K562 (cell line): ENCODE measurements around the gene SLC12A3. TPM values are rescaled to one million over a fixed set of nuclear protein-coding genes. Genes with fewer than 3 reads are reported as not detected.
A peak's percentile ranks its signal among the peaks of the same experiment; 100 is the strongest.

Source experiments
- ARHGAP35 ChIP-seq: fragments of 450-650 bp; IDR thresholded peaks from 2 replicates; pipeline ENCODE4 v1.6.1; 2018; ENCODE audit not compliant: partially characterized antibody
- DDX20 ChIP-seq: fragments of 450-650 bp; IDR thresholded peaks from 2 replicates; pipeline ENCODE4 v1.6.1; 2016; ENCODE audit warnings: missing genetic modification characterization, low read depth, mild to moderate bottlenecking, missing compliant biosample characterization, moderate library complexity
- FOSL1 ChIP-seq: fragments of 200-800 bp; sonication (Bioruptor generic); conservative IDR thresholded peaks from 2 replicates; pipeline ENCODE4 v1.6.1; 2016; ENCODE audit warnings: missing genetic modification characterization, missing compliant biosample characterization
- HNRNPL ChIP-seq: fragments of 200-400 bp; formaldehyde crosslinking; IDR thresholded peaks from 2 replicates; pipeline ENCODE4 v1.6.1; 2017; ENCODE audit warnings: low read depth, mild to moderate bottlenecking, low read length
- KAT2B ChIP-seq: IDR thresholded peaks from one replicate; pipeline ENCODE4 v1.6.1; 2012; ENCODE audit warnings: low read depth, mild to moderate bottlenecking, control low read depth, inconsistent platforms, low read length, moderate library complexity
- MAFF ChIP-seq: IDR thresholded peaks from 2 replicates; pipeline ENCODE4 v1.6.1; 2012; ENCODE audit warnings: low read length, improper control_type of control experiment
- NBN ChIP-seq: fragments of 450-650 bp; IDR thresholded peaks from 2 replicates; pipeline ENCODE4 v1.6.1; 2016; ENCODE audit warnings: low read depth, mild to moderate bottlenecking
- POLR2H ChIP-seq: IDR thresholded peaks from 2 replicates; pipeline ENCODE4 v1.6.1; 2016; ENCODE audit warnings: missing genetic modification characterization, low read depth, mild to moderate bottlenecking, control low read depth, missing compliant biosample characterization, moderate library complexity
- RFX1 ChIP-seq: fragments of 450-650 bp; IDR thresholded peaks from 2 replicates; pipeline ENCODE4 v1.6.1; 2016; ENCODE audit warnings: mild to moderate bottlenecking, moderate library complexity
- TAF15 ChIP-seq: fragments of 200-400 bp; formaldehyde crosslinking; IDR thresholded peaks from 2 replicates; pipeline ENCODE4 v1.6.1; 2017; ENCODE audit warnings: mild to moderate bottlenecking, low read depth, low read length, moderate library complexity
- THAP7 ChIP-seq: fragments of 250-450 bp; sonication (Bioruptor Pico); IDR thresholded peaks from 2 replicates; pipeline ENCODE4 v1.5.0; 2021
- ZFP91 ChIP-seq: sonication (generic); formaldehyde crosslinking; IDR thresholded peaks from 2 replicates; pipeline ENCODE4 v1.8.0; 2022; ENCODE audit warnings: mild to moderate bottlenecking, missing genetic modification reagents
- ZNF12 ChIP-seq: sonication (generic); formaldehyde crosslinking; IDR thresholded peaks from 2 replicates; pipeline ENCODE4 v1.4.0; 2020; ENCODE audit warnings: mild to moderate bottlenecking, missing genetic modification reagents
- ZNF830 ChIP-seq: fragments of 250-450 bp; sonication (Bioruptor Pico); IDR thresholded peaks from 2 replicates; pipeline ENCODE4 v1.5.0; 2021; ENCODE audit warnings: mild to moderate bottlenecking
- polyA plus RNA-seq, 8 experiments: library from polyadenylated mRNA; depleted of rRNA in 4 of 8; stranded (reverse) in 5 of 8; unstranded in 3 of 8; fragments of >200 nt; fragmentation: Nextera tagmentation in 2 of 8; fragmentation: Illumina TruSeq in 1 of 8; extraction: Ambion mirVana in 2 of 8; extraction: Trizol in 1 of 8; gene quantifications; 2 replicates each; pipeline versions ENCODE4 v1.2.1 to v1.2.3, GENCODE V29; 2011 to 2014; ENCODE audit warnings: inconsistent platforms in 1 of 8, missing spikeins in 1 of 8
- total RNA-seq, 7 experiments: library from RNA; depleted of rRNA in 6 of 7; stranded (reverse); fragments of >200 nt in 6 of 7; fragmentation: Illumina TruSeq in 2 of 7; extraction: Trizol in 2 of 7; gene quantifications; 2 replicates each; pipeline versions ENCODE4 v1.2.1 to v1.2.3, GENCODE V29; 2011 to 2021; ENCODE audit warnings: low replicate concordance in 1 of 7

Gene SLC12A3
- total and polyA plus RNA-seq, 9 of the 15 experiments (the other 6 are each of a cell fraction or from before 2014, with no cell fraction given) = not detected

GRCh38 chr16:56943761-56944375, 78.9 kb downstream of the SLC12A3 start (continued):
- 0 out of 2 replicates have a peak, but pooled peaks have one; percentile 15 for TF ChIP-seq POLR2H (tag)
- no peak for TF ChIP-seq FOSL1 (tag)
- no peak for TF ChIP-seq NBN
- TF ChIP-seq DDX20 = no peak
- TF ChIP-seq KAT2B = no peak
- TF ChIP-seq ARHGAP35 = no peak
- no peak for TF ChIP-seq ZFP91 (CRISPR knock-in tag)
- no peak for TF ChIP-seq ZNF830 (CRISPR knock-in tag)
- TF ChIP-seq THAP7 = no peak
- TF ChIP-seq HNRNPL = no peak
- no peak for TF ChIP-seq ZNF12
- TF ChIP-seq TAF15 = no peak
- no peak for TF ChIP-seq RFX1
- no peak for TF ChIP-seq MAFF
